Kidney capillary endothelial cell (primary cell): ENCODE results near the gene FNDC3B.
A peak's percentile ranks its signal among the peaks of the same experiment; 100 is the strongest.

Experiments
- DNase-seq: peaks from one replicate; pipeline ENCODE4 v3.0.0-alpha.2; 2018; ENCODE audit warnings: low spot score

FNDC3B gene

DNA sequence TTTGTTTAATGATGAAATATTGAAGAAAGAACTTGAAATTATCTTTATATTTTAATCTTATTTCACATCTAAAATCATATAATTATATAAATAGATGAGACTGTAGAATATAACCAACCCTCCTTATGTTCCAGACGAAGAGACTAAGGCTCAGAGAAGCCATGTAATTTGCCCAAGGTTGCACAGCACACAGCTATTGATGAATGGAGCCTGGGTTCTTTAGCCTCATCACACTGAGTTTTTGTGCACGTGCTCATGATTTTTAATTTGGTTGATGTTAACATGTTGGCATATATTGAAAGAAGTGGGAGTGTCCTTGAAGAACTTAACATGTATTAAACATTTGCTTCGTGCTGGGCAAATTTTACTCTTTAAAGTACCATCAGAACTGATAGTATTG lies 151.6 kb downstream of the FNDC3B start:
- DNase-seq, result no peak

DNA sequence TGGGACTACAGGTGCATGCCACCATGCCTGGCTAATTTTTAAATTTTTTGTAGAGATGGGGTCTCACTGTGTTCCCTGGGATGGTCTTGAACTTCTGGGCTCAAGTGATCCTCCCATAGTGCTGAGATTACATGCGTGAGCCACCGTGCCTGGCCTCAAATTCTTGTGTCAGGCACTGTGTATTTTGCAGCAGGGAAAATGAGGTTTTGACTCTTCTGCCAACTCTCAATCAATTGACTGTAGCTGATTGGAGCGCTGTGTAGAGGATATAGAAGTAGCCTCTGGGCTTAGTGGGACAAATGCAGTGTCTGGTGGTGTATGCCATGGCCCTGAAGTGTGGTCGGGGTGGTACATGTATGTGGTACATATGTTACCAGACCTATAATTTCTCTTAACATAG lies 152.3 kb downstream of the FNDC3B start:
- no peak for DNase-seq

DNA sequence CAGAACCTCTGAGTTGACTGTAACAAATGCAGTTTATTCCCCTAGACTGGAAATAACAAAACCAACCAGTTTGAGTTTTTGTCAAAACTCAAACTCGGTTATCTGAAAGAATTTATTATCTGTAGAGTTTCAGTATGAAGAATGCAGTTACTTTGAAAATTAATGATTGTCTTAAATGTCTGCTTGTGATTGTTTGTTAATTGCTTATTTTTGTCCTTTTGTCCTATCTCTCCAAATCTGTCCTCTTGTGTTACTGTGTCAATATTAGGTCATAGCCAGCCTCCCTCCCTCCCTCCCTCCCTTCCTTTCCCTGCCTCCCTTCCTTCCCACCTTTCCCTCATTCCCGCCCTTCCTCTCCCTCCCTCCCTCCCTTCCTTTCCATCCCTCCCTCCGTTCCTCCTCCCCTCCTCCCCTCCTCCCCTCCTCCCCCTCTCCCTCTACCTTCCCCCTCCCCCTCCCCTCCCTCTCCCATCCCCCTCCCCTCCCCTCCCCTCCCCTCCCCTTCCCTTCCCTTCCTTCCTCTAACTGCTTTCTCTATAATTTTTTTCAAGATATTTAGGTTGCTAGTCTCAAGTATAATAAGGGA lies 153.5 kb downstream of the FNDC3B start:
- no peak for DNase-seq

DNA sequence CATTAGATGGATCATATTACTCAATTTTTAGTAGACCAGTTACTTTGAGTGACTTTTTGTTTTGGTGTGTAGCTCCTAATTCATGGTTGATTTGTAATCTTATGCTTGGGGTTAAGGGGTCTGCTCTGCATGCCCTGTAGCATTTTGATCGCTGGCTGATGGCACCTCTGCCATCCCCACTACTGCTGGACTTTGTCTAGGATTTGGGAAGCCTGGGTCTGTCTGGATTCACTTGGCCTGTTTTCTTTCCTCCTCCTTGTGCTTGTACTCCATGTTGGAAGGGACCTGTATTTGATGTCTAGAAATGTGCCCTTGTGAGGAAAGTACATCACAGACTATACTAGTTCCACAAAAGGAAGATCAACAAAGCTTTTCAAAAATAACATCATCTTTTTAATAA lies 154.1 kb downstream of the FNDC3B start:
- no peak for DNase-seq

DNA sequence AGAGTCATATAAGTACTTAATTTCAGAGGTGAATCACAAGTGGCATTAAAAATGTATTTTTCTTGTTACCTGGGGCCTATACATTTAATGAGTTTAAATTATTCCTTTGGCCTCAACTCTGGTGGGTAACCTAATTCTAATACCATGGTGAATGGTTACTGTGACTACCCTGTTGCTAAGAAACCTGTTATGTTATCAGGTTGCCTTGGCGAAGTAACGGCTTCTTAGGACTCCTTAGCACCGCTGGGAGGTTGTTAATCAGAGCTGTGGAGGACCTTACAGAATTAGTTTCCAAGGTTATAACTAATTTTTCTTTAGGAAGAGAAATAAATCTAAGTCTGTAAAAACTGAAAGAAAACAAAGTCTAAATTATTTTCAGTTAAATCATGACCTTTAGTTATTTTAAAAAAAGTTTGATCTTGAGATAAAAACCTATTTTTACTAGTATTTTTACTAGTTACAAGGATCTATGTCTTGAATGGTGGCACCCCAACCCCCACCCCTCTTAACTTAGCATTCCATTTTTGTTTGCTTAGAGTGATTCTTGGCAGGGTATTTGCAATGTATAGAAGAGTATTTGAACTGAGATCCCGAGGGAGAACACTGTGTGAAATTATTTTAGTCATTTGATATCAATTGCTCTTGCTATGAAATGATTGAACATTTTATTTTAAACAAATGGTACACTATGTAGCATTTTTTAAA lies 155.5 kb downstream of the FNDC3B start:
- no peak for DNase-seq

DNA sequence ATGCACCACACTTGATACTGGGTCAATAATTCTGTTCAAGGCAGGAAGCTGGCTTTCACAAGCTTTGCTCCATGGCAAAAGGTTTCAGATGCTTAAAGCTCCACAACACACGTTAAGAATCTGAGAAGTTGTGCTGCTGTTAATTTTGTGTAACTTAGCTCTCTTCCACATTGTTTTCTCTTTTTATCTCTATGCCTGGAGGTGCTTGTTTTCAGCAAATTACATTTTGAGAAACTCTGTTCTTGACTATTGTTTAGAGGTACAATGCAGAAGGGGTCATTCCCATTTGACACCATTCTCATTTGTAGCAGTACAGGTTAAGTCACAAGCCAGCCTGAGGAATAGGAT lies 156.0 kb downstream of the FNDC3B start:
- no peak for DNase-seq

DNA sequence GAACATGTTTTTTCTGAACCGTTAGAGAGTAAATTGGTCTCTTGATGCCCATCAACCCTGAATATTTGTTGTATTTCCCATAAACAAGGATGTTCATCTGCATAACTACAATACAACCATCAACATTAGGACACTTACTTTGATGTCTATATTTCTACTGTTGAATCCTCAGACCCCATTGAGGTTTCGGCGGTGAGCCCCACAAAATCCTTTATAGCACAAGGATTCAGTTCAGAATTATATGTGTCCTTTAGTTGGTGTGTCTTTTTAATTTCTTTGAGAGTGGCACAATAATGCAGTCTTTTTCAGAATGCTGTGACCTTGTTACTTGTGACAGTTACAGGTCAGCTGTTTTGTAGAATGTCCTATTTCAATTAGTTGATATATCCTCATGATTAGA lies 158.0 kb downstream of the FNDC3B start:
- DNase-seq, result no peak

DNA sequence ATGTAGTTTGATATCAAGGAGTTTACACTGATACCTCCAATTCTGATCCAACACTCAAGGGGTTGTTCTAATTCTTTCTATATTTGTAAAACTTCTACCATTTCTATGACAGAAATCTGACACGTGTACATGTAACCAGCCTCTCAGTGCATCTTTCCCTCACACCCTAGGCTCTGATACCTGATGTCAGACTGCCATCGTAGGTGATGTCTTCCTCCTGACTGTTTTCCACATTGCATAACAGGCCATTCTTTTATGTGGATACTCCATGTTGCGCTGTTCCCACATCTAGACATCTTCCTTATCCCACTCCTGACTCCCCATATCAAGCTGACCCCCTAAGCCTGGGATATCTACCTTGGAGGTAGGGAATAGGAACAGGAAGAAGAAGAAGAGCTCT lies 159.1 kb downstream of the FNDC3B start:
- DNase-seq, result no peak

DNA sequence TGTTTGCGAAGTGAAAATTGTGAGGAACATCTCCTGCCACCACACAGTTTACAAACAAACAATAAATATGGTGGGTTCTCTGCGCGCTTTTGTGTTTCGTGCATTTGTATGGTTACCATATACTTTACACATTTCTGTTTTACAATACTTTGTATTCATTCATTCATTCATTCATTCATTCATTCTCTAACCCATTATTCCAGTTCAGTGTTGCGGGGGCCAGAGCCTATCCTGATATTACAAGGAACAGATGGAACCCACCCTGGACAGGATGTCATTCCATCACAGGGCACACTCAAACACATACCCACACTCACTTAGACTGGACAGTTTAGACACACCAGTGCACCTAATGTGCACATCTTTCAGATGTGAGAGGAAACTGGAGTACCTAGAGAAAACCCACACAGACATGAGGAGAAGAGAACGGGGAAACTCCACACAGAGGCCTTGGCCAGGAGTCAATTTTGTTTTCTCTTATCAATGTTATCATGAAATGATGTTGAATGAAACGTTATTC lies 160.5 kb downstream of the FNDC3B start:
- no peak for DNase-seq

DNA sequence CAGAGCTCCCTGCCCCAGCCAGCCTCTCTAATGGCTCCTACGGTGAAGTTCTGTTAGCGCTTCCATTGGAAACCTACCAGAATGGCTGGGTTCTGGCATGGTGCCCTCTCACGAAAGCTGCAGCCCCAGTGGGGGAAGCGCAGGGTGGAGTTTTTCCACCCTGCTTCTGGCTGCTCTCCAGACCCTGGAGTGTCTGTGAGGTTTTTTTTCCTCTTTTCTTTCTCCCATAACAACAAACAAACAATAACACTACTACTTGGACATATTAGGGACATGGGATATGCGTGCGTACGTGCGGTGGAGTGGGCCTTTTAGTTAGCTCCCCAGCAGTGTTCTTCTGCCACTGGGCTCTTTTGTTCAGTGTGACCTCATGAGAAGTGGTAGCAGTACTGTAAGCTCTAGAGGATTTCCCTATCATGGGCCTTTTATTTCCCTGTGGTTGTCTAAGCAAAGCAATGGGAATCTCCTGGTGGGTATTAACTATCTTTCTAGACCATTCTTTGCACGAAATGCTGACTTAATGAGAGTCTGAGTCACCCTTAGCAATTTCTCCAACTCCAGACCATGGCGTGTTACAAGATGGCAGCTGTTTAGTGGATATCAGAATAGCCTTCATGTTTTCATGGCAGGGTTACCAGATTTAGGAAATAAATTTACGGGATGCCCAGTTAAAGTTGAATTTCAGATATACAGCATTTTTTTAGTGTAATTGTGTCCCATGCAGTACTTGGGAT lies 161.9 kb downstream of the FNDC3B start:
- peak; percentile 22 for DNase-seq

DNA sequence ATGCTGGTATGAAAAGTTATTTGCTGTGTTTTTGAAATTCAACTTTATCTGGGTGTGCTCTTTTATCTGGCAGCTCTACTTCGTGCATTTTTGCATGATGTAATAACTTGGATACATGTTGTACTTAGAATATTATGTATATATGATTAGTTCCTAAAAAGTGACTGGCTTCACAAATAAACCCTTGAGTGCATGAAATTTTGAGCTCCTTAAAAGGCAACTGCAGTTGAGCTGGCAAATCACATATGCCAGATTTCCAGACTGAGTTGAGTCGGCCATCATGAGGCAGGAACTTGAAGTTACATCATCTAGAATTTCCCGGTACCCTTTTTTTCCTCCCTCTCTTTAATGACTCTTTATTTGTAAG lies 162.5 kb downstream of the FNDC3B start:
- peak; percentile 19 for DNase-seq

DNA sequence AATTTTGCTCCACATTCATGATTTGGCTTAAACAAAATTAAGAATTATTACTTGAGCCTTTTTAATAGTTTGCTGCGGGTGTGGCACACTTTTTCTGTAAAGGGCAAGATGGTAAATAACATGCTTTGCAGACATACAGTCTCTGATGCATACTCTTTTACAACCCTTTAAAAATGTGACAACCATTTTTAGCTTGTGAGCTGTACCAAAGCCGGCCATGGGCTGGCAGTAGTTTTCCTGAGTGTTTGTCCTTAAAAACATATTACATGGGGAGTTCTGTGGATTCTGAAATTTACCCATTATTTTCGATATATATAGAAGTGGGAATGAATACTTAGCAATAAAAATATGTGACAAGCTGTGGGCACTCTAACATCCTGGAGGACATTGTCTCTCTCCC lies 163.4 kb downstream of the FNDC3B start:
- no peak for DNase-seq

DNA sequence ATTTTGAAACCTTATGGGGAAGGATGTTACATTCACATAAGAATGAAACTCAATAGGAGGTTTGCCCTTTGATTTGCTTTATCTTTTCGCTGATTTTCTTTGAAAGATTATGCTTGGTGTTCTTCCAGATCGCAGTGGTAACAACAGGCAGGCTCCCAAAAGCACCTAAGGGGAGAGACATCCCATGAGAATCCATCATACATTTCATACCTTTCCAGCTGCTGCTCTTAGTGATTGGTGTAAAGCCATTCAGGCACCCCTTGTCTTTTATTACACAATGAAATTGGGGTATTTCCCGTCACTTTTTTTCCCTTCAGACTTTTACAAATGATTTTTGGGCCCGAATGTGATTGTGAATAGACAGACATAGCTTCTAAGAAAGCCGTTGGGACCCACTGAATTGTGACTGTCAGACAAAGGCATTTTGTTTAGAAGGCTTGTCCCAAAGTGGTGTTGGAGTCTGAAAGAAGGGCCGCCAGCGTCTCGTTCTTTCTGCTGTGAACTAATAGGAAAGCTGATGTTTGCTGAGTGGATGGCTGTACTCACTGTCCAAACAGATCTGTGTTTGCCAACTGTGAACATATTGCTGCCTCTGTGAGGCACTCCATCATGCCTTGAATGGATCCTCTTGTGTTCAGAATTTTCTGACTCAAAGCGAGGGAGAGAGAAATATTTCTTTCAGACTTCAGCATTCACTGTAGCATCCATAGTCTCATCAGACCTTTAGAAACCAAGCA lies 164.3 kb downstream of the FNDC3B start:
- DNase-seq, result no peak

DNA sequence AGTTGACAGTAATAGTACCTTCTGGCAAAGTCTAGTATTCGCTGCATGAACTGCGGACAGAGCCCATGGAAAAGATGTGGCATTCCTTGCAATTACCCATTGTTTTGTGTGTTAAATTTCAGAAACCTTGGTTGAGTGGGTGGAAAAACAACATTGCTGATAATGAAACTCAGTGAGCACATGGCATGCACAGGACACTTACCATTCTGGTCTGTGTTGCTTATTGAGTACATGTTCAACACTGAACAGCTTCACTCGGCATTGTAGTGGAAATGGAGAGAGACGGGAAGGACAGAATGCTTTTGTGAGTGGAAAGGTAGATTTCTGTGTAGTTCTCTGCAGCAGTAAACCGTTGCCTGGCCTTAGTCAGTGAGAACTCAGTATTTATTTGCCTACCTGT lies 165.3 kb downstream of the FNDC3B start:
- no peak for DNase-seq

DNA sequence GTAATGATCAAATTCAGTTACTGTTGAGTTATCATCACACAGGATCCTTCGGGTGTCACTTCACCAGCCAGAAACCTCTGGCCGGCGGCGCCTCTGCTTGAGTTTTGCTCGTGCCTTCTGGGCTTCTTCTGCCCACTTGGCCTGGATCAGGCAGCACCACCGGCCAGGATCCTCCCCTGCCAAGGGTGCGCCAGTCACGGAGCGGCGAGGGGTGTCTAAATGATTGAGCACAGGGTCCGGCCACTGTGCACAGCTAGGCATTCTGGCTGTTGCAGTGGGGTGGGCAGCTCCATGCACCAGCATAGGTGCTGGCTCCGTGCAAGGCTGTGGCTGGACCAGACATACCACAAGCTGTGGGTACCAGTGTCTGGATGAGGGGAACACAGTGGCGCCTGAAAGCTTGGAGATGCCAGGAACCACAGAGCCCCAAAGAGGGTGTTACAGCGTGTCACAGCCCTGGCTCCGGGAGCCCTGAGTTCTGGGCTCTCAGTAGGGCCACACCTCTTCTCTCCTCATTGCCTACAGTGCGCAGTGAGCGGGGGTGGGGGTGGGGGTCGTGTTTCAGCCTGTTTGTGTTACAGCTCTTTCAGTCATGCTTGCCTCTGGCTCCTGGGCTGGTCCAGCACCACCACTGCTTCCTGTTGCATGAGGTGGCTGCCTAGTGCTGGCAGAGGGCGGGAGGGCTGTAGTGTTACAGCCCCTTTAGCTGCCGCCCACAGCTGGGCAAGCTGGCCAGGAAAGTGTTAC lies 169.4 kb downstream of the FNDC3B start:
- no peak for DNase-seq

DNA sequence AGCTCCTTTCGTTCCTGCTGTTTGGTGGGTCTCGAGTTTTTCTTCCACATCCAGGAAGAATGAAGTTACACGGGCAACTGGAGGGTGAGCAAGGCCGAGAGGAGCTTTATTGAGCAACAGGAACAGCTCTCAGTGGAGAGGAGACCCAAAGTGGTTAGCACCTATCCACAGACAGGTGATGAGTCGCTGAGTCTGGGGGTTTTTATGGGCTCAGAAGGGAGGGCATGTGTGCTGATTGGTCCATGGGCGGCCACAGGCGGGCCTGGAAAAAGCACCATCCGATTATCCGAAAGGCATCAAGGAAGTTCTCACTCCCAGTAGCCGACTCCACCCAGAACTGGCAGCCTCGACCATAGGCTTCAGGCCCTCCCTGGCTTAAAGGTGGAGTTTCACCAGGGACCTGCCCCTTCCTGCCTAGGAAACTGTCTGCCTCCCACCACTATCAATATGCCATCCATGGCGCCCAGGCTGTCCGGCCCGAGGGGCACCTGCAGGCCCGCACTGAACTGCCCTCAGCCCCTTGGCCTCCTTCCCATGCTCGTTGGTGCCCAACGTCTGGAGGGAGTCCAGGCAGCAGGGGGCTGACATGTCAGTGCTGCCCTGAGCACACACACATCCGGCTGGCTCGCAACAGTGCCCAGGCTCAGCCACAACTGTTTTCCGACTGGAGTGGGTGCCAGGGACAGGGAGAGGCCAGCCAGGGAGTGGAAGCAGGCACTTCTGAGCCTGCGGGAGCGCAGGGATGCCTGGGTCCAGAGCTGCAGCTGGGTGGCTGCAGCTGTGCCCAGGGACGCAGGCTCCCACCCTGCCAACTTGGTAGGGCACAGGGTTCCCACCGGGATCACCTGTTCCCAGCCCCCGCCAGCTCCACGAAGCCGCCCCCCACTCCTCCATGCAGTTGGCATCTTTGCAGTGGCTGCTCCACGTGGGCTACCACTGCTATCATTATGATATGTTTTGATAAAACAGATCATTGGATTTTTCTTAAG lies 170.2 kb downstream of the FNDC3B start:
- DNase-seq, result no peak

DNA sequence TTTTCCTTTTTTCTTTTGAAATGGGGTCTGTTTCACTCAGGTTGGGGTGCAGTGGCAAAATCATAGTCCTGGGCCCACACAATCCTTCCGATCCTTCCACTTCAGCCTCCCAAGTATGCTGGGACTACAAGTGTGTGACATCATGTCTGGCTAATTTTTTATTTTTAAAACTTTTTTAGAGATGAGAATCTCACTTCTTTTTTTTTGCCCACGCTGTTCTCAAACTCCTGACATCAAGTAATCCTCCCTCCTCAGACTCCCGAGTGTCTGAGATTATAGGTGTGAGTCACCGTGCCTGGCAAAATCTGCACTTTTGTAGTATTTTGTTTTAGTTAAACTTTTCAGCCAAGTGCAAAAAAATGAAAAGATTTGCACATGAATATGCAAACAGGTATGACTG lies 171.0 kb downstream of the FNDC3B start:
- DNase-seq, result no peak

DNA sequence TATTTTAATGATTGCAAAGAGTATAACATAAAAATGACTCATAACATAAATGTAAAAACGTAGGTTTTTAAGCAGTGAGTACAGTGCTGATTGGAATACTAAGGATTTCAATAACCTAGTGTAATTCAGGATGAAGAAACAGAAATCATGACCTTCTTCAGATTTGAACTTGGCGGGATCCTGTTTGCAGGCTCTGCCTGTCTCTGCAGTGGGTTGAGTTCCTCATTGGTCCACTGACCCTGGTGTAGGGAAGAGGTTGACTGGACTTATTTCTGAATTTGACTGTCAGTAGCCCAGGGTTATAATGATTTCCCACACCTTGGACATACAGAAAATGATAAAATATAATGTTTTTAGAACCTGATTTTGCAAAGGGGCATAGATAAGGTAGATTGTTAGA lies 171.7 kb downstream of the FNDC3B start:
- DNase-seq, result no peak

DNA sequence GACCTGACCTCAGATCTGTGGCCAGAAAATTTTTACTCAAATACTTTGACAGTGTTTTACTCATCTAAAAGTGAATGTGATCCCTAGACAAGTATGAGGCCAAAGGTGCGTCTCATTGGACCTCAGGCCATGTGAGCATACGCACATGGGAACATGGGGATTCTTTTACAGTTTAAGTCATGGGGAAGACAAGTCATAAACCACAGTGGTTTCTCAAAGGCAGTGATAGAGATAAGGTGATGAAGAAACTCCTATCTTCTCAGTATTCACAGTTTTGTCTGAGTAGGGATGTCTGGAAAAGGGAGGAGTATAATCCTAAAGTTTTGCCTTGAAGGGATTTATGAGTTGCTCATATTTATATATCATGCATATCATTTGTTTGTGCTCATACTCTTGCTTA lies 173.8 kb downstream of the FNDC3B start:
- no peak for DNase-seq

DNA sequence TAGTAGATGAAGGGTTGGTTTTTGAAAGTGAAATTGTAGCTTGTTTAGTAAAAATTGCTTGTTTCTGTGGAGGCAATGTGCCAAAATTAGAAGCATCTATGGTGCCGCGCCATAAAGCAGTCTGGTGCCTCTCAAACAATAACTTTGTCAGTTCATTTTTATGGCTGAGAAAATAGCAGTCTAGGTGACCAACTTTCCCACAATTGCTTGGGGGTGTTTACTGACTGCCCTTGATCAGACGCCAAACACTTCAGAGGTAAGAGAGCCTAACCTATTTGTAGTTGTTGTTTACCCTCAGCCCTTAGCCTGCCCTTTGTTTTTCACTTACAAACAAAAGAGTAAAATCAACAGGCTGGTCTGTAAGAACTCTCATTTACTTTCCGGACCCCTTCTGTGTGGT lies 174.5 kb downstream of the FNDC3B start:
- DNase-seq, result no peak

DNA sequence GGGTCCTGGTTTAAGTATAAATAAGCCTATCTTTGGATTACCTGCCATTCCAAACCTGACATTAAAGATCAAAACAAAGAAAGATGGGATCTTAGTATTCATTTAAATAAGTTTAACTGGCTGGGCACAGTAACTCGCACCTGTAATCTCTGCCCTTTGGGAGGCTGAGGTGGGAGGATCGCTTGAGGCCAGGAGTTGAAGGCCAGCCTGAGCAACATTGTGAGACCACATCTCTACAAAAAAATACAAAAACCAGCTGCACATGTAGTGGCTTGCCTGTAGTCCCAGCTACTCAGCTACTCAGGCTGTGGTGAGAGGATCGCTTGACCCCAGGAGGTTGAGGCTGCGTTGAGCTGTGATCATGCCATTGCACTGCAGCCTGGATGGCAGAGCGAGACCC lies 176.9 kb downstream of the FNDC3B start:
- DNase-seq, result no peak
